Activated CD8-positive, alpha-beta memory T cell treated with anti-CD3 and anti-CD28 coated beads, Interleukin-2, amount 10 ng/mL, durations not matched to agents 7 days and 5 days (primary cell): ENCODE results near the gene MAD1L1. TPM values are rescaled to one million over a fixed set of nuclear protein-coding genes. Genes with fewer than 3 reads are reported as not detected.

Experiments used
- ATAC-seq: fragments of 150-1000 bp; cut with Tn5 transposase; one replicate; pipeline ENCODE4 v1.10.0; 2021; ENCODE audit warnings: moderate library complexity
- CTCF ChIA-PET: fragments of 350-600 bp; sonication (Branson Sonifier 250); formaldehyde crosslinking; loops from one replicate; lab custom pipeline; 2021; ENCODE audit warnings: antibody characterized with exemption; lab: Charles Lee
- DNase-seq: peaks from one replicate; pipeline ENCODE4 v3.0.0-alpha.2; 2020
- H3K27ac Mint-ChIP-seq: one replicate; pipeline ENCODE4 v1.8.0; 2021; ENCODE audit warnings: mild to moderate bottlenecking, mixed read lengths
- H3K27me3 Mint-ChIP-seq: one replicate; pipeline ENCODE4 v1.8.0; 2021; ENCODE audit warnings: mixed read lengths
- H3K36me3 Mint-ChIP-seq: one replicate; pipeline ENCODE4 v1.8.0; 2021; ENCODE audit warnings: mild to moderate bottlenecking, mixed read lengths
- H3K4me1 Mint-ChIP-seq: one replicate; pipeline ENCODE4 v1.8.0; 2021; ENCODE audit warnings: mixed read lengths
- H3K4me3 Mint-ChIP-seq: one replicate; pipeline ENCODE4 v1.8.0; 2021; ENCODE audit warnings: mild to moderate bottlenecking, moderate library complexity, mixed read lengths
- H3K9me3 Mint-ChIP-seq: one replicate; pipeline ENCODE4 v1.8.0; 2022; ENCODE audit warnings: low read depth, mixed read lengths
- total RNA-seq, 2 experiments: library from RNA; stranded (reverse); gene quantifications; one replicate each; pipeline ENCODE4 v1.2.3, GENCODE V29; 2021

Gene MAD1L1
- total RNA-seq, 2 experiments from 2014 or later = 60.0 to 97.7 TPM

DNA sequence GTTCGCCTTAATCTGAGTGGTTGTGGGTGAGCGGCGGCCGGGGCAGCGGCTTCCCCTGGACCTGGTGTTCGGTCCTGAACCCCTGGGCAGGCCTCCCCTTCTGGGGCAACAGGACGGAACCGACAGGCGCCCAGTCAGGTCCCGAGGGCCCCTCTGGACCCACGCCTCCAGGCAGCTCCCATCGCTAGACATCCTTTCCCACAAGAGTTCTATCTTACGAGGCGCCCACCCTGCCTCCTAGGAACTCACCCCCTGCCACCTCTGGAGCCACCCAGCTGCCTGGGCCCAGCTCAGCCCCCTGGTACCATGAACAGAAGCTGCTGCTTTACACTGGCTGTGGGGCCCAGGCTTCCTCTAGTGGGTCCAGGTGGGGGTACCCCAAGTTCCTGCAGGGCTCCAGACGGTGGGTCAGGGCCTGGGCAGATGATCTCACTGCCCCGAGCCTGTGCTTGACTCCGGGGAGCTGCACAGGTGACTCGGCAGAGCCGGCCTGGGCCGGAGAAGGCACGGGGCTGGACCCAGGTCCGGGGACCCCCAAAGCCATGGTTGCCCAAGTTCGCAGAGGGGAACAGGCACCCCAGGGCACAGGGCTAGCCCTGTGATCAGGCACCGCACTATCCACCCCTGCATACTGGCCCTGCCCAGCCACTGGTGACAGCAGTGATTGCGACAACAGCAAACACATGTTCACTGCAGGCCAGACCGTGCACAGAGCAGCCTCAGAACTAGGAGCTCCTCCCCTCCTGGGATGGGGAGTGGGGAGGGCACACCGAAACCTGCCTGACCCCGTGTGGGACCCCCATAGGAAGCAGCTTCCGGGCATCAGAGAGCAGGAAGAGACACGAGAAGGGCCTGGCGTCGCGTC is 382.4 kb downstream of the MAD1L1 start:
- H3K27ac Mint-ChIP-seq = no peak overlapping the region
- CTCF ChIA-PET = no interaction called here
- DNase-seq (no peak), ATAC-seq (no peak)
- H3K4me3 Mint-ChIP-seq = no peak overlapping the region
- no peaks in the 10 kb centered on the region for H3K9me3 Mint-ChIP-seq
- H3K27me3 Mint-ChIP-seq = no peaks in the 10 kb centered on the region
- peaks cover 15% of the 10 kb centered on the region for H3K4me1 Mint-ChIP-seq
- H3K36me3 Mint-ChIP-seq = peaks cover 2% of the 10 kb centered on the region

GRCh38 chr7:1849351-1850041 is 383.2 kb downstream of the MAD1L1 start:
- no peak overlapping the region for H3K27ac Mint-ChIP-seq
- CTCF ChIA-PET = no interaction called here
- H3K4me1 Mint-ChIP-seq = peaks cover 6% of the 10 kb centered on the region
- H3K9me3 Mint-ChIP-seq = no peaks in the 10 kb centered on the region
- no peaks in the 10 kb centered on the region for H3K27me3 Mint-ChIP-seq
- no peaks in the 10 kb centered on the region for H3K36me3 Mint-ChIP-seq
- no peak overlapping the region for H3K4me3 Mint-ChIP-seq
- DNase-seq (no peak), ATAC-seq (no peak)

DNA sequence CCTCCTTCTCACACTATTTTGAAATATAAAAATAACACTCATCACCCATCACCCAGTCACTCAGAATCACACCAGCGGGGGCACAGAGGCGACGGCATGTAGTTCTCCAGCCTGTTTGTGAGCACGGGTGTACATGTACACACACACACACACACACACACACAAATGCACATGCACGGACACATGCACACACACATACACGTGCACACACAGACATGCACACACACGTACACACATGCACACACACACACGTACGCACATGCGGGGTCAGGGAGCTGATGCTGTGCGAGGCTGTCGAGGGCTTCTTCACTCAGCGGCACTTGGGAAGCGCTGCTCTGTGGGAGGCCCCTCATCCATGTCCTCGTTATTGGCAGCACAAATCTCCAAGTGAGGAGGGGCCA is 383.8 kb downstream of the MAD1L1 start:
- Mint-ChIP-seq H3K9me3 (no peaks in the 10 kb centered on the region), H3K27ac (no peak overlapping the region), H3K27me3 (no peaks in the 10 kb centered on the region), H3K4me1 (peaks cover 2% of the 10 kb centered on the region), H3K4me3 (no peak overlapping the region), H3K36me3 (no peaks in the 10 kb centered on the region)
- CTCF ChIA-PET = no interaction called here
- ATAC-seq = no peak
- no peak for DNase-seq

- no peak for ATAC-seq
- Mint-ChIP-seq H3K4me1 (no peaks in the 10 kb centered on the region), H3K27ac (no peak overlapping the region), H3K4me3 (no peak overlapping the region), H3K27me3 (no peaks in the 10 kb centered on the region), H3K36me3 (no peaks in the 10 kb centered on the region), H3K9me3 (no peaks in the 10 kb centered on the region)
- CTCF ChIA-PET = no interaction called here
- DNase-seq = no peak
These were observed 384.6 kb downstream of the MAD1L1 start for GRCh38 chr7:1848013-1848640.

DNA sequence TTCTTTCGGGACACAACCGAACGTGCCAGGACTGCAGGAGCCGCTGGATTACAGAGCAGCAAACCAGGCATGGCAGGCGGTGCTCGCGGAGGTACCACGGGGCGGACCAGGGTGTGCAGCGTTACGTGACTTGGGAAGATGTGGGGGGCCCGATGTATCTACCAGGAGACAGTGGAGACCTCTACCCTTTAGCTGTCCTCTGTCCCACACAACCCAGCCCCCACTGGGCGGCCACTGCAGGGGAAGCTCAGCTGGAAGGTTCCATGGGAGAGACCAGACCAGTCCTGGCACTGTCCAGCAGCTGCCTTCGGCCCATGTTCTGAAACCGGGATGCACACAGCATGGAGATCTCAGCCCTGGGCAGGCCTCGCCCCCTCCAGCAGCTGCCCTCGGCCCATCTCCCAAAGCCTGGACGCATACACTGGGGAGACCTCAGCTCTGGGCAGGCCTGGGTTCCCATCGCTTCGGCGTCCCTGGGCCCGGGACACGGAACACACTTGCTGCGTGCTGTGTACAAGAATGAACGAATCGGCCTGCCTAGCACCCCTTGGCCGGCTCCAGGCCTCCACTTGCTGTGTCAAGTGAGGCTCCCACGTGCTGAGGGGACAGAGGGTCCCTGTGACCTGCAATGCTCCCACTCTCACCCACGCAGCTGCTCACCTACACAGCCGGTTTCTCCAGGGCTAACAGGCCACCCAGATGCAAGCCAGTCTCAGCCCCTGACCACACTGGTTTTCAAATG is 385.3 kb downstream of the MAD1L1 start:
- Mint-ChIP-seq H3K27me3 (no peaks in the 10 kb centered on the region), H3K9me3 (no peaks in the 10 kb centered on the region), H3K4me3 (no peak overlapping the region), H3K27ac (no peak overlapping the region), H3K4me1 (no peaks in the 10 kb centered on the region), H3K36me3 (no peaks in the 10 kb centered on the region)
- CTCF ChIA-PET = no interaction called here
- no peak for ATAC-seq
- DNase-seq = no peak

DNA sequence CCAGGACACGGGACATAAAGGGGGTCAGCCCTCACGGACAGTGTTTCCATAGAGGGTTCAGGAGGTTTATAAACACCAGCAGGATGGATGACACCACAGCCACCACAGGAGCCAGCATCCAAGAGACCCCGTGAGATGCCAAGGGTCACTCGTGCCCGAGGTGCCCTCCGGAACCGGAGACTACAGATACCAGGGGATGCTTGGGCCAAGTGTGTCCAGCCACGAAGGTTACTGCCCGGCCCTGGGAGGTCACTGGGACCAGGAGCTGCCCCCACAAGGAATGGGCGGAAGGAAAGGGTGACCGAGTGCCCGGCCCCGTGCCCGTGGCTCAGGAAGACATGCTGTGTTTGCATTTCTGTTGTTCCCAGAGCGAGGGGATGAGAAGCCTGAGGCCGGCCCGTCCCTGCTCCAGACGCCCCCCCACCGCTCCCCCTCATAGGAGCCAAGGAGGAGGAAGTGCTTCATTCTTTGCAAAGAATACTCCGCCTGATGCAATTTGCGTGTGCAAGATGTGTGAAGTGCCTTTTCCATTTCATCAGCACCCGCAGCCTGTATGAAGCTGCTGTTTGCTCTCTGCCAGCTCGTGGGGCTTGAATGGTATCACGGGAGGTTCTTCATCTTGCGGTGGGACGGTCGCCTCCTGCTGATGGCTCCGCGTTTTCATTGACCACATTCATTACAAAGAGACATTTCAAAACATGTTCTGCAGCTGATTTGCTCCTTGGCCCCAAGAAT is 386.2 kb downstream of the MAD1L1 start:
- H3K9me3 Mint-ChIP-seq = no peaks in the 10 kb centered on the region
- no peaks in the 10 kb centered on the region for H3K27me3 Mint-ChIP-seq
- DNase-seq = no peak
- H3K27ac Mint-ChIP-seq = no peak overlapping the region
- no peaks in the 10 kb centered on the region for H3K36me3 Mint-ChIP-seq
- CTCF ChIA-PET = no interaction called here
- no peak for ATAC-seq
- H3K4me1 Mint-ChIP-seq = no peaks in the 10 kb centered on the region
- no peak overlapping the region for H3K4me3 Mint-ChIP-seq

DNA sequence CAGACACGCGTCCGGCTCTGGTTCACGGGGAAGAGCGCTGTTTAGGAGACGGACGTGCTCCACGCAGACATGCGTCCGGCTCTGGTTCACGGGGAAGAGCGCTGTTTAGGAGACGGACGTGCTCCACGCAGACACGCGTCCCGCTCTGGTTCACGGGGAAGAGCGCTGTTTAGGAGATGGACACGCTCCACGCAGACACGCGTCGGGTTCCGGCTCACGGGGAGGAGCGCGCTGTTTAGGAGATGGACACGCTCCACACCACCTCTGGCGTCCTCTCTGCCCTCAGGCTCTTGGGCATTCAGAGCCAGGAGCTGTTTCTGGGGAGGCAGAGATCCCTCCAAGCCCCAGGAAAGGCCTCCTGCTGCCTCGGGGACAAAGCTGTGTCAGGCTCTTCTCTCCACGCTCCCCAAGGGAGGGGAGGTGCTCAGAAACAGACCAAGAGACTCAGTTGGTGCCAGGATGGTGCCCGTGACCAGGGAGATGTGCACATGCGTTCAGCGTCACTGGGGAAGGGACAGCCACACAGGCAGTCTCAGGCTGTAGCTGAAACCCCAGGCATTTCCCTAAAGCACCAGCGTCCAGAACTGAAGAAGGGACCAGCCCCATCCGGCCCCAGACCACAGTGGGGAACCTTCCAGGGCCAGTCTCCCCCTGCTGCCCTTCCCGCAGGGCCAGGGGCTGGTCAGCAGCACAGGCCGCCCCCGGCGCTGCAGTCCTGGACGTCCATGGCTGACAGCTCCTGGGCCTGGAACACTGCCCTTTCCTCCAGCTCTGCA is 387.0 kb downstream of the MAD1L1 start:
- Mint-ChIP-seq H3K36me3 (no peaks in the 10 kb centered on the region), H3K27me3 (no peaks in the 10 kb centered on the region), H3K4me3 (no peak overlapping the region), H3K4me1 (no peaks in the 10 kb centered on the region), H3K9me3 (no peaks in the 10 kb centered on the region), H3K27ac (no peak overlapping the region)
- CTCF ChIA-PET = interaction anchor here (0.8 kb wide), 1 partner anchor 364 kb away, joined by 3 read pairs; no protein-coding TSS in a partner anchor
- DNase-seq (no peak), ATAC-seq (no peak)

GRCh38 chr7:1844951-1845390 is 387.8 kb downstream of the MAD1L1 start:
- DNase-seq (no peak), ATAC-seq (no peak)
- no peak overlapping the region for H3K27ac Mint-ChIP-seq
- no peaks in the 10 kb centered on the region for H3K27me3 Mint-ChIP-seq
- H3K4me3 Mint-ChIP-seq = no peak overlapping the region
- H3K4me1 Mint-ChIP-seq = no peaks in the 10 kb centered on the region
- CTCF ChIA-PET = interaction anchor here (0.8 kb wide), 1 partner anchor 365 kb away, joined by 3 read pairs; no protein-coding TSS in a partner anchor
- no peaks in the 10 kb centered on the region for H3K36me3 Mint-ChIP-seq
- H3K9me3 Mint-ChIP-seq = no peaks in the 10 kb centered on the region

DNA sequence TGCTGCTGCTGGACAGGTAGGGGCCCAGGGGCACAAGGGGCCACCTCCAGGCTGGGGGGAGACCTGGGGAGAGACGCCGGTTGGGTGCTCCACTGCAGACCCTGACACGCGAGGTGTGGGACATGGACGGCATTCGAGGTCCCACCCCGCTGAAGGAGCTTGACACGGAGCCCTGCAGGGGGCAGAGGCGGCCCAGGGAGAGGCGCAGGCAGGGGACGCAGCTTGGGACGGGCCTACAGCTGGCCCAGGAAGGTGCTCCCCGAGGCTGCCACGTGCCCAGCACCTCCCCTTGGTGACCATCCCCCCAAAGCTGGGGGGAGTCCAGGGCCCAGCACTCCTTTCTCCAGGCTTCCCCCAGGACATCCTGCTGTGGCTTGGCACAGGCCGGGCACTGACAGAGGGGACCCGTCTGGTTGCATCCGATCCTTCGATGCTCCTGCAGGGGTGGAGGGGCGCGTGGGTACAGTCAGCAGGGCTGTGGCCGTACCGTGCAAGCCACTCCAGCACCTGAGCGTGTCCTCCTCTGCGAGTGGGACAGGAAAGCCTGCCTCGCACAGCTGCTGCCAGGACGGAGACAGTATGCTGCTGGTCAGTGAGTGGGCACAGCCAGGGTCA is 388.3 kb downstream of the MAD1L1 start:
- Mint-ChIP-seq H3K4me1 (no peaks in the 10 kb centered on the region), H3K9me3 (no peaks in the 10 kb centered on the region), H3K27ac (no peak overlapping the region), H3K27me3 (no peaks in the 10 kb centered on the region), H3K4me3 (no peak overlapping the region), H3K36me3 (no peaks in the 10 kb centered on the region)
- ATAC-seq = no peak
- no peak for DNase-seq
- CTCF ChIA-PET = interaction anchor here (0.8 kb wide), 1 partner anchor 365 kb away, joined by 3 read pairs; no protein-coding TSS in a partner anchor

GRCh38 chr7:1843921-1844335 is 388.8 kb downstream of the MAD1L1 start:
- H3K36me3 Mint-ChIP-seq = no peaks in the 10 kb centered on the region
- no peak overlapping the region for H3K4me3 Mint-ChIP-seq
- H3K27ac Mint-ChIP-seq = no peak overlapping the region
- no peaks in the 10 kb centered on the region for H3K9me3 Mint-ChIP-seq
- DNase-seq = no peak
- no peaks in the 10 kb centered on the region for H3K4me1 Mint-ChIP-seq
- CTCF ChIA-PET = no interaction called here
- no peak for ATAC-seq
- H3K27me3 Mint-ChIP-seq = no peaks in the 10 kb centered on the region

- Mint-ChIP-seq H3K4me1 (no peaks in the 10 kb centered on the region), H3K36me3 (no peaks in the 10 kb centered on the region), H3K27ac (no peak overlapping the region), H3K4me3 (no peak overlapping the region), H3K9me3 (no peaks in the 10 kb centered on the region), H3K27me3 (no peaks in the 10 kb centered on the region)
- CTCF ChIA-PET = no interaction called here
- DNase-seq (no peak), ATAC-seq (no peak)
These were observed 389.4 kb downstream of the MAD1L1 start for GRCh38 chr7:1843271-1843861.
